Testis (tissue), 3 donors: ENCODE results near the gene GLTPD2. TPM values are rescaled to one million over a fixed set of nuclear protein-coding genes. Genes with fewer than 3 reads are reported as not detected.

Experiments
- DNase-seq: peaks from one replicate; pipeline ENCODE4 v3.0.0-alpha.2; 2019
- H3K27ac ChIP-seq, 2 donors: fragments of 200-600 bp; sonication (generic); one replicate each; pipeline ENCODE4 v1.5.1; 2019
- H3K27me3 ChIP-seq: fragments of 200-600 bp; sonication (generic); one replicate; pipeline ENCODE4 v1.5.1; 2019
- H3K36me3 ChIP-seq: fragments of 200-600 bp; sonication (generic); one replicate; pipeline ENCODE4 v1.5.1; 2017; ENCODE audit warnings: low read depth; ENCODE audit errors: missing control alignments
- H3K4me1 ChIP-seq: fragments of 200-600 bp; sonication (generic); one replicate; pipeline ENCODE4 v1.5.1; 2019
- H3K4me3 ChIP-seq, 2 donors: fragments of 200-600 bp; sonication (generic); one replicate each; pipeline ENCODE4 v1.5.1; 2017 to 2019
- H3K9me3 ChIP-seq: fragments of 200-600 bp; sonication (generic); one replicate; pipeline ENCODE4 v1.5.1; 2017
- CTCF ChIP-seq, 3 experiments: fragments of 450-650 bp in 2 of 3; fragments of 200-600 bp in 1 of 3; sonication (generic) in 1 of 3; IDR thresholded peaks; one replicate each; pipeline ENCODE4 v1.5.1; 2016 to 2019; ENCODE audit warnings: antibody characterized with exemption in 3 of 3, mild to moderate bottlenecking in 2 of 3, moderate library complexity in 1 of 3
- POLR2A ChIP-seq: fragments of 450-650 bp; IDR thresholded peaks from one replicate; pipeline ENCODE4 v1.6.1; 2017; ENCODE audit warnings: antibody characterized with exemption, mild to moderate bottlenecking, moderate library complexity
- WGBS, 2 donors: methylation state at CpG; one replicate each; pipeline ENCODE4 v1.1.5; 2018; 5-methylcytosine and 5-hydroxymethylcytosine counted together
- intact Hi-C: fragments of 100-400 bp; cut with DNase I; formaldehyde crosslinking; loops from one replicate; pipeline ENCODE4 v1.15.1; 2023; ENCODE audit warnings: low total_unique reads
- polyA plus RNA-seq: library from polyadenylated mRNA; stranded (reverse); fragments of 350-450 nt; fragmentation: Illumina TruSeq; extraction: RNeasy Lipid Tissue Mini Kit (QIAGEN cat#74804); gene quantifications from one replicate; pipeline ENCODE4 v1.2.3, GENCODE V29; 2014; ENCODE audit warnings: low read depth, low replicate concordance; ENCODE audit not compliant: insufficient read depth
- total RNA-seq, 2 donors: library from RNA; depleted of rRNA; stranded (reverse); fragments of >200 nt; gene quantifications; one replicate each; pipeline ENCODE4 v1.2.3, GENCODE V29; 2016

Gene GLTPD2
- total and polyA plus RNA-seq, 3 donors from 2014 or later: not detected

- WGBS, 2 donors: 2 to 8% methylated on average over 14 to 24 of the region's 24 CpGs
- TF ChIP-seq POLR2A (no peak), CTCF (IDR thresholded peaks at IDR 0.05) (no peak)
Observed at GRCh38 chr17:4786106-4786511, 2.7 kb upstream of the GLTPD2 start, which contains the start of gene VMO1. Gene VMO1 (minus strand): TSS chr17:4786364. CDS start chr17:4786352, 12 bp downstream.

GRCh38 chr17:4786516-4786915 is 2.2 kb upstream of the GLTPD2 start:
- WGBS, 2 donors: 16 to 19% methylated on average over 6 of the region's 6 CpGs

More at GRCh38 chr17:4786106-4786511, 2.7 kb upstream of the GLTPD2 start, which contains the start of gene VMO1:
- Histone ChIP-seq H3K4me3 (no peak within 1 kb of the TSS), H3K4me1 (peaks cover 24% of the 10 kb centered on the region), H3K27ac (no peak within 1 kb of the TSS), H3K36me3 (no peaks in the 10 kb centered on the region), H3K27me3 (no peaks in the 10 kb centered on the region), H3K9me3 (no peaks in the 10 kb centered on the region)
- no peak for DNase-seq
- intact Hi-C loops: no loop called here

GRCh38 chr17:4788159-4788806 is 481 bp upstream of the GLTPD2 start:
- H3K36me3 ChIP-seq: no peaks in the 10 kb centered on the region
- no peak overlapping the region for H3K27ac ChIP-seq
- DNase-seq: no peak
- intact Hi-C loops: no loop called here
- H3K9me3 ChIP-seq: no peaks in the 10 kb centered on the region
- no peaks in the 10 kb centered on the region for H3K27me3 ChIP-seq
- TF ChIP-seq POLR2A (no peak), CTCF (IDR thresholded peaks at IDR 0.05) (no peak)
- WGBS, 2 donors: 49 to 62% methylated on average over 14 of the region's 14 CpGs
- H3K4me1 ChIP-seq: peaks cover 24% of the 10 kb centered on the region
- peak overlapping the region in 1 of 2 donors; percentile 72 for H3K4me3 ChIP-seq

More at GRCh38 chr17:4786516-4786915, 2.2 kb upstream of the GLTPD2 start:
- no peak for DNase-seq
- Histone ChIP-seq H3K36me3 (no peaks in the 10 kb centered on the region), H3K27ac (no peak overlapping the region), H3K4me1 (peaks cover 24% of the 10 kb centered on the region), H3K27me3 (no peaks in the 10 kb centered on the region), H3K4me3 (no peak overlapping the region), H3K9me3 (no peaks in the 10 kb centered on the region)
- no peak for TF ChIP-seq POLR2A
- intact Hi-C loops: no loop called here

GRCh38 chr17:4789701-4789950 is 862 bp downstream of the GLTPD2 start:
- H3K27me3 ChIP-seq: no peaks in the 10 kb centered on the region
- WGBS, 2 donors: 0% methylated on average over 19 of the region's 25 CpGs; no CpG with 5 or more reads in 1 of the 2 donors
- H3K4me3 ChIP-seq: peak overlapping the region; percentile 59 to 72
- H3K9me3 ChIP-seq: no peaks in the 10 kb centered on the region
- H3K4me1 ChIP-seq: peaks cover 24% of the 10 kb centered on the region
- no peak for DNase-seq
- H3K36me3 ChIP-seq: no peaks in the 10 kb centered on the region
- H3K27ac ChIP-seq: peak overlapping the region; percentile 71 to 91
- TF ChIP-seq POLR2A: no peak
- TF ChIP-seq CTCF (IDR thresholded peaks at IDR 0.05): no peak
- intact Hi-C loops: no loop called here

GRCh38 chr17:4789951-4790704 is 1.4 kb downstream of the GLTPD2 start:
- Histone ChIP-seq H3K9me3 (no peaks in the 10 kb centered on the region), H3K4me1 (peaks cover 24% of the 10 kb centered on the region), H3K36me3 (no peaks in the 10 kb centered on the region), H3K4me3 (peak overlapping the region; percentile 59 to 72), H3K27ac (peak overlapping the region; percentile 71 to 91), H3K27me3 (no peaks in the 10 kb centered on the region)
- 0 to 1% methylated on average over 34 to 87 of the region's 91 CpGs for WGBS, 2 donors
- intact Hi-C loops: loop anchor here (5.0 kb wide), 1 partner anchor 97 kb away; no protein-coding TSS in a partner anchor
- peak; percentile 82 for DNase-seq
- TF ChIP-seq POLR2A: no peak
- TF ChIP-seq CTCF (IDR thresholded peaks at IDR 0.05): peak; percentile 67 to 88 (median 84)
